Panc1 (cell line): ENCODE data around the gene MIPEP. TPM values are rescaled to one million over a fixed set of nuclear protein-coding genes. Genes with fewer than 3 reads are reported as not detected.

ENCODE experiments used
- ATAC-seq: fragments of 200-7000 bp; cut with Tn5 transposase; 2 replicates; pipeline ENCODE4 v1.9.1; 2020; ENCODE audit warnings: mild to moderate bottlenecking, moderate library complexity
- BruUV-seq: library from RNA; stranded (reverse); fragments of 400-500 nt; replicated peaks from 2 replicates; lab custom pipeline; 2021; lab: Mats Ljungman, UMichigan
- CTCF ChIA-PET: fragments of 300-600 bp; sonication (Branson Sonifier 250); formaldehyde crosslinking; loops from one replicate; lab custom pipeline; 2022; ENCODE audit warnings: antibody characterized with exemption; lab: Charles Lee
- POLR2A ChIA-PET: fragments of 300-600 bp; sonication (Branson Sonifier 250); formaldehyde crosslinking; loops from one replicate; lab custom pipeline; 2022; ENCODE audit warnings: antibody characterized with exemption; lab: Charles Lee
- DNase-seq: peaks from one replicate; pipeline ENCODE4 v3.0.0-alpha.2; 2010; ENCODE audit warnings: low read depth, low spot score
- H3K27ac ChIP-seq: 2 replicates; pipeline ENCODE4 v1.5.1; 2011; ENCODE audit warnings: mild to moderate bottlenecking, low read length, inconsistent platforms
- H3K27me3 ChIP-seq: fragments of 200-500 bp; sonication (Bioruptor generic); 2 replicates; pipeline ENCODE4 v1.6.0; 2014; ENCODE audit warnings: low read length, inconsistent platforms; ENCODE audit not compliant: control insufficient read depth, insufficient read depth
- H3K36me3 ChIP-seq: fragments of 200-500 bp; sonication (Bioruptor generic); 2 replicates; pipeline ENCODE4 v1.5.1; 2014; ENCODE audit warnings: inconsistent platforms, mild to moderate bottlenecking, low read length, moderate library complexity; ENCODE audit not compliant: control insufficient read depth, insufficient read depth
- H3K4me1 ChIP-seq: 2 replicates; pipeline ENCODE4 v1.5.1; 2011; ENCODE audit warnings: inconsistent platforms, mild to moderate bottlenecking, low read length, moderate library complexity; ENCODE audit not compliant: control insufficient read depth, insufficient read depth
- H3K4me3 ChIP-seq, 2 experiments: 2 replicates each; pipeline ENCODE4 v1.5.1; 2011 to 2012; ENCODE audit warnings: low read depth in 2 of 2, low read length in 2 of 2, mild to moderate bottlenecking in 2 of 2, inconsistent platforms in 1 of 2, moderate library complexity in 1 of 2
- H3K9me3 ChIP-seq: fragments of 200-500 bp; sonication (Bioruptor generic); 2 replicates; pipeline ENCODE4 v1.5.1; 2014; ENCODE audit warnings: low read depth, mild to moderate bottlenecking, inconsistent platforms, low read length, moderate library complexity; ENCODE audit not compliant: control insufficient read depth, insufficient read depth
- POLR2AphosphoS5 ChIP-seq: IDR thresholded peaks from 2 replicates; pipeline ENCODE4 v1.6.1; 2012; ENCODE audit warnings: mild to moderate bottlenecking, low read depth, low read length, moderate library complexity
- SIN3A ChIP-seq: IDR thresholded peaks from 2 replicates; pipeline ENCODE4 v1.6.1; 2012; ENCODE audit warnings: low read depth, mild to moderate bottlenecking, low read length, moderate library complexity, borderline replicate concordance; ENCODE audit not compliant: insufficient read depth
- TCF7L2 ChIP-seq: IDR thresholded peaks from 2 replicates; pipeline ENCODE4 v1.6.1; 2011; ENCODE audit warnings: mild to moderate bottlenecking, low read depth, low read length, inconsistent platforms
- in situ Hi-C: cut with HindIII; loops from 2 replicates; pipeline ENCODE4 v1.10.0; 2016; ENCODE audit warnings: low sequenced_read_pairs, low pct_unique_long_range_greater_than_20kb
- intact Hi-C: fragments of 100-400 bp; cut with micrococcal nuclease; formaldehyde crosslinking; loops from one replicate; pipeline ENCODE4 v1.10.0; 2022; ENCODE audit not compliant: unreplicated experiment
- total RNA-seq: library from RNA; stranded (reverse); gene quantifications from one replicate; pipeline ENCODE4 v1.2.1, GENCODE V29; 2021; ENCODE audit not compliant: unreplicated experiment
- TF ChIP-seq, protein P1 (sequence below): fragments of 450-650 bp; IDR thresholded peaks from 2 replicates; pipeline ENCODE4 v1.5.1; 2017; ENCODE audit warnings: mild to moderate bottlenecking
- TF ChIP-seq, protein P2 (sequence below), 2 experiments: IDR thresholded peaks; 2 replicates each; pipeline ENCODE4 v1.6.1; 2011 to 2012; ENCODE audit warnings: low read depth in 2 of 2, control low read depth in 1 of 2, low read length in 1 of 2, mild to moderate bottlenecking in 1 of 2, moderate library complexity in 1 of 2; ENCODE audit not compliant: insufficient read depth in 1 of 2

Gene MIPEP
- total RNA-seq, 1 experiment from 2014 or later = 13.8 TPM

DNA sequence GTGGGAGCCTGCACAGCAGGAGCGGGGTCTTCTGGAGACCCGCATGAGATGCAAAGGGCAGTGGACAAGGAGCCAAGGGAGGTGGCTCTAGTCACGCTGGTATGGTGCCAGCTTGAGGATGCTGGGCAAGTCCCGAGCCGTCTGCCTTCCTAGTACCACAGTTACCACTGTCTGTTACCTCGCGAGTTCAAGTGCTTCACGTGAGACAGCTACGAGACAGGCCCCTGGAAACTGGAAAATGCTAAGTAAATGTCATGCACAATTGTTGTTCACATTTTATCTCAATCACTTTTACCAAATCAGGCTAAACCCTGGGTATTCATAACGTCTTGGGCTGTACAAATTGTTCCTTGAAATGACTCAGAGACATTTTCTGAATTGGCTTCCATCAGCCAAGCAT lies 163.3 kb downstream of the MIPEP start:
- intact Hi-C loops = no loop called here
- no peak for TF ChIP-seq SIN3A
- no peak for TF ChIP-seq TCF7L2
- TF ChIP-seq POLR2AphosphoS5 = no peak
- TF ChIP-seq, protein P1, sequence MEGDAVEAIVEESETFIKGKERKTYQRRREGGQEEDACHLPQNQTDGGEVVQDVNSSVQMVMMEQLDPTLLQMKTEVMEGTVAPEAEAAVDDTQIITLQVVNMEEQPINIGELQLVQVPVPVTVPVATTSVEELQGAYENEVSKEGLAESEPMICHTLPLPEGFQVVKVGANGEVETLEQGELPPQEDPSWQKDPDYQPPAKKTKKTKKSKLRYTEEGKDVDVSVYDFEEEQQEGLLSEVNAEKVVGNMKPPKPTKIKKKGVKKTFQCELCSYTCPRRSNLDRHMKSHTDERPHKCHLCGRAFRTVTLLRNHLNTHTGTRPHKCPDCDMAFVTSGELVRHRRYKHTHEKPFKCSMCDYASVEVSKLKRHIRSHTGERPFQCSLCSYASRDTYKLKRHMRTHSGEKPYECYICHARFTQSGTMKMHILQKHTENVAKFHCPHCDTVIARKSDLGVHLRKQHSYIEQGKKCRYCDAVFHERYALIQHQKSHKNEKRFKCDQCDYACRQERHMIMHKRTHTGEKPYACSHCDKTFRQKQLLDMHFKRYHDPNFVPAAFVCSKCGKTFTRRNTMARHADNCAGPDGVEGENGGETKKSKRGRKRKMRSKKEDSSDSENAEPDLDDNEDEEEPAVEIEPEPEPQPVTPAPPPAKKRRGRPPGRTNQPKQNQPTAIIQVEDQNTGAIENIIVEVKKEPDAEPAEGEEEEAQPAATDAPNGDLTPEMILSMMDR = no peak
- TF ChIP-seq, protein P2, sequence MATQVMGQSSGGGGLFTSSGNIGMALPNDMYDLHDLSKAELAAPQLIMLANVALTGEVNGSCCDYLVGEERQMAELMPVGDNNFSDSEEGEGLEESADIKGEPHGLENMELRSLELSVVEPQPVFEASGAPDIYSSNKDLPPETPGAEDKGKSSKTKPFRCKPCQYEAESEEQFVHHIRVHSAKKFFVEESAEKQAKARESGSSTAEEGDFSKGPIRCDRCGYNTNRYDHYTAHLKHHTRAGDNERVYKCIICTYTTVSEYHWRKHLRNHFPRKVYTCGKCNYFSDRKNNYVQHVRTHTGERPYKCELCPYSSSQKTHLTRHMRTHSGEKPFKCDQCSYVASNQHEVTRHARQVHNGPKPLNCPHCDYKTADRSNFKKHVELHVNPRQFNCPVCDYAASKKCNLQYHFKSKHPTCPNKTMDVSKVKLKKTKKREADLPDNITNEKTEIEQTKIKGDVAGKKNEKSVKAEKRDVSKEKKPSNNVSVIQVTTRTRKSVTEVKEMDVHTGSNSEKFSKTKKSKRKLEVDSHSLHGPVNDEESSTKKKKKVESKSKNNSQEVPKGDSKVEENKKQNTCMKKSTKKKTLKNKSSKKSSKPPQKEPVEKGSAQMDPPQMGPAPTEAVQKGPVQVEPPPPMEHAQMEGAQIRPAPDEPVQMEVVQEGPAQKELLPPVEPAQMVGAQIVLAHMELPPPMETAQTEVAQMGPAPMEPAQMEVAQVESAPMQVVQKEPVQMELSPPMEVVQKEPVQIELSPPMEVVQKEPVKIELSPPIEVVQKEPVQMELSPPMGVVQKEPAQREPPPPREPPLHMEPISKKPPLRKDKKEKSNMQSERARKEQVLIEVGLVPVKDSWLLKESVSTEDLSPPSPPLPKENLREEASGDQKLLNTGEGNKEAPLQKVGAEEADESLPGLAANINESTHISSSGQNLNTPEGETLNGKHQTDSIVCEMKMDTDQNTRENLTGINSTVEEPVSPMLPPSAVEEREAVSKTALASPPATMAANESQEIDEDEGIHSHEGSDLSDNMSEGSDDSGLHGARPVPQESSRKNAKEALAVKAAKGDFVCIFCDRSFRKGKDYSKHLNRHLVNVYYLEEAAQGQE (IDR thresholded peaks at IDR 0.05; ENCODE audit: insufficient read depth in 1 of 2, low read depth in 2 of 2, low read length in 1 of 2) = no peak
- Histone ChIP-seq H3K4me3 (no peak overlapping the region), H3K27ac (no peak overlapping the region), H3K4me1 (no peaks in the 10 kb centered on the region), H3K27me3 (no peaks in the 10 kb centered on the region), H3K36me3 (no peaks in the 10 kb centered on the region), H3K9me3 (no peaks in the 10 kb centered on the region)
- ChIA-PET CTCF (no interaction called here), POLR2A (no interaction called here)
- DNase-seq = no peak
- no peak for ATAC-seq
- in situ Hi-C loops = no loop called here
- no TSS peak for BruUV-seq

DNA sequence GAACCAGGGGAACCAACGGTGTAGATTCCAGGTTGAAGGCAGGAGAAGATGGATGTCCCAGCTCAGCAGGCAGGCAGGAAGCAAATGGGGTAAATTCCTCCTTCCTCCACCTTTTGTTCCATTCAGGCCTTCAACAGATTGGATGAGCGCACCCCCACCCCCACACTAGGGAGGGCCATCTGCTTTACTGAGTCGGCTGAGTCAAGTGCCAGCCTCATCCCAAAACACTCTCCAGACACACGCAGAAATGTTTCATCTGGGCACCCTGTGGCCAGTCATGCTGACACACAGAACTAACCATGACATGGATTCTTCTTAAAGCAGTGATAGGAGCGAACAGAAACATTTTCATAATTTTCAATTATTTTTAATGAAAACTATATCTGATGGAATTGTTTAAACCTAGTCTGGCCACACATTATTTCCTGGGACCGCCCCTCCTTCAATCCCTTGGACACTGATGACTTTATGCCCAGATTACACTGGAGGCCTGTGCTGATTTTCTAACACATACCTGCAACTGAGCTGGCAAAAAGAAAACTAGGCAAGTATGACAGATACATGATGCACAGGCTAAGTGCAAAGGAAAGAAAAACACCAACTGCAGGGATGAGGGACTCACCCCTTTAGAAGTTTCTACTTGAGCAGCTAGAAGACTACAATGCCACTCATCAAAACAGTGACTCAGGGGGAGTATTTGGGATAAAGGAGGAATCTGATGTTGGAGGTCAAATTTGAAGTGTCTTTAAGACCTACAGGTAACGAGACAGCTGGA lies 164.8 kb downstream of the MIPEP start:
- Histone ChIP-seq H3K9me3 (no peaks in the 10 kb centered on the region), H3K36me3 (no peaks in the 10 kb centered on the region), H3K4me3 (no peak overlapping the region), H3K4me1 (no peaks in the 10 kb centered on the region), H3K27ac (no peak overlapping the region), H3K27me3 (no peaks in the 10 kb centered on the region)
- no peak for ATAC-seq
- in situ Hi-C loops (no loop called here), intact Hi-C loops (no loop called here)
- no TSS peak for BruUV-seq
- CTCF ChIA-PET = no interaction called here
- no peak for DNase-seq
- POLR2A ChIA-PET = no interaction called here
- TF ChIP-seq, protein P2 (IDR thresholded peaks at IDR 0.05; ENCODE audit: insufficient read depth in 1 of 2, low read depth in 2 of 2, low read length in 1 of 2) = no peak
- TF ChIP-seq TCF7L2 (no peak), SIN3A (no peak), POLR2AphosphoS5 (no peak)
